IMR-90 (cell line): Measurements from ENCODE around the gene POTEC. TPM values are rescaled to one million over a fixed set of nuclear protein-coding genes. Genes with fewer than 3 reads are reported as not detected.
"Not testable (repeated sequence)": the region's sequence is repeated elsewhere in the genome, so short reads cannot be mapped to it uniquely, and the experiment has no call there.

Experiments used
- ATAC-seq: fragments of 200-7000 bp; cut with Tn5 transposase; 2 replicates; pipeline ENCODE4 v1.9.1; 2020; ENCODE audit warnings: low read depth, mild to moderate bottlenecking, moderate library complexity
- BruUV-seq: library from RNA; stranded (reverse); fragments of 400-500 nt; replicated peaks from 2 replicates; lab custom pipeline; 2021; lab: Mats Ljungman, UMichigan
- CTCF ChIA-PET: fragments of 300-600 bp; formaldehyde crosslinking; extraction: SDS; loops from one replicate; lab custom pipeline; 2021; ENCODE audit warnings: antibody characterized with exemption; lab: Yijun Ruan, JAX
- POLR2A ChIA-PET: fragments of 300-600 bp; sonication (Branson Sonifier 250); formaldehyde crosslinking; loops from one replicate; lab custom pipeline; 2022; ENCODE audit warnings: antibody characterized with exemption; ENCODE audit not compliant: unreplicated experiment; lab: Charles Lee
- DNase-seq: peaks from one replicate; pipeline ENCODE4 v3.0.0; 2013
- H2AFZ ChIP-seq: replicated peaks from 2 replicates; pipeline ENCODE3; 2013; ENCODE audit warnings: low read length, mild to moderate bottlenecking; ENCODE audit not compliant: poor library complexity
- H2AK5ac ChIP-seq: 2 replicates; pipeline ENCODE4 v1.6.1; 2013; ENCODE audit warnings: low read depth, low read length, inconsistent platforms
- H2AK9ac ChIP-seq: replicated peaks from 2 replicates; pipeline ENCODE3; 2013; ENCODE audit warnings: mild to moderate bottlenecking, low read depth, low read length, moderate library complexity; ENCODE audit not compliant: poor library complexity
- H2BK120ac ChIP-seq: 2 replicates; pipeline ENCODE4 v1.6.1; 2013; ENCODE audit warnings: low read depth, low read length, inconsistent platforms
- H2BK15ac ChIP-seq: 3 replicates; pipeline ENCODE4 v1.6.1; 2013; ENCODE audit warnings: low read depth, low read length, inconsistent platforms
- H2BK20ac ChIP-seq: 2 replicates; pipeline ENCODE4 v1.6.1; 2013; ENCODE audit warnings: low read depth, mild to moderate bottlenecking, inconsistent platforms, low read length, moderate library complexity
- H2BK5ac ChIP-seq: 2 replicates; pipeline ENCODE4 v1.6.1; 2013; ENCODE audit warnings: mild to moderate bottlenecking, low read depth, low read length, inconsistent platforms; ENCODE audit not compliant: poor library complexity, severe bottlenecking
- H3K14ac ChIP-seq: replicated peaks from 2 replicates; pipeline ENCODE4 v1.6.1; 2013; ENCODE audit warnings: low read depth, low read length, inconsistent platforms
- H3K18ac ChIP-seq: 2 replicates; pipeline ENCODE4 v1.6.1; 2013; ENCODE audit warnings: low read depth, low read length, control low read depth
- H3K23ac ChIP-seq: 2 replicates; pipeline ENCODE4 v1.6.1; 2013; ENCODE audit warnings: low read depth, low read length, inconsistent platforms
- H3K27ac ChIP-seq: 2 replicates; pipeline ENCODE4 v1.5.1; 2013; ENCODE audit warnings: mild to moderate bottlenecking, control low read depth, low read length; ENCODE audit not compliant: insufficient read depth
- H3K27me3 ChIP-seq: 2 replicates; pipeline ENCODE4 v1.6.1; 2013; ENCODE audit warnings: low read length; ENCODE audit not compliant: control insufficient read depth, insufficient read depth
- H3K36me3 ChIP-seq: 2 replicates; pipeline ENCODE4 v1.6.1; 2013; ENCODE audit warnings: low read length, mixed read lengths; ENCODE audit not compliant: control insufficient read depth, insufficient read depth
- H3K4ac ChIP-seq: 2 replicates; pipeline ENCODE4 v1.6.1; 2013; ENCODE audit warnings: low read depth, low read length, inconsistent platforms
- H3K4me1 ChIP-seq: 2 replicates; pipeline ENCODE4 v1.6.1; 2013; ENCODE audit warnings: low read length, mixed read lengths; ENCODE audit not compliant: control insufficient read depth, insufficient read depth
- H3K4me2 ChIP-seq: 2 replicates; pipeline ENCODE4 v1.6.1; 2013; ENCODE audit warnings: low read depth, mild to moderate bottlenecking, control low read depth, low read length, moderate library complexity
- H3K4me3 ChIP-seq: 2 replicates; pipeline ENCODE4 v1.5.1; 2013; ENCODE audit warnings: low read depth, mild to moderate bottlenecking, control low read depth, low read length, moderate library complexity; ENCODE audit not compliant: insufficient read depth
- H3K56ac ChIP-seq: 2 replicates; pipeline ENCODE4 v1.6.1; 2013; ENCODE audit warnings: low read length, inconsistent platforms; ENCODE audit not compliant: insufficient read depth; ENCODE audit errors: extremely low read depth
- H3K79me1 ChIP-seq, 2 experiments: 2 replicates each; pipeline ENCODE4 v1.6.1; 2013; ENCODE audit warnings: low read length in 2 of 2, inconsistent platforms in 1 of 2, low read depth in 1 of 2
- H3K9ac ChIP-seq: 2 replicates; pipeline ENCODE4 v1.6.1; 2013; ENCODE audit warnings: low read depth, low read length, control low read depth
- H3K9me1 ChIP-seq: 2 replicates; pipeline ENCODE4 v1.6.1; 2013; ENCODE audit warnings: low read length, inconsistent platforms; ENCODE audit not compliant: insufficient read depth
- H3K9me3 ChIP-seq: 2 replicates; pipeline ENCODE4 v1.6.1; 2013; ENCODE audit warnings: low read length; ENCODE audit not compliant: control insufficient read depth, insufficient read depth
- H4K20me1 ChIP-seq: 2 replicates; pipeline ENCODE4 v1.6.1; 2013; ENCODE audit warnings: low read length, inconsistent platforms; ENCODE audit not compliant: insufficient read depth
- H4K5ac ChIP-seq: 2 replicates; pipeline ENCODE4 v1.6.1; 2013; ENCODE audit warnings: mild to moderate bottlenecking, low read depth, low read length, control low read depth
- H4K8ac ChIP-seq, 2 experiments: 2 replicates each; pipeline ENCODE4 v1.6.1; 2013; ENCODE audit warnings: low read depth in 2 of 2, low read length in 2 of 2, control low read depth in 1 of 2, inconsistent platforms in 1 of 2
- H4K91ac ChIP-seq: 2 replicates; pipeline ENCODE4 v1.6.1; 2013; ENCODE audit warnings: low read depth, low read length, inconsistent platforms; ENCODE audit not compliant: insufficient read depth
- WGBS, 2 experiments: methylation state at CpG; one replicate each; pipeline versions ENCODE4 v1.1.5 to v1.1.7; 2013; ENCODE audit warnings: missing lambda C conversion rate in 2 of 2; ENCODE audit not compliant: insufficient read length in 1 of 2; ENCODE audit errors: extremely low coverage in 2 of 2; 5-methylcytosine and 5-hydroxymethylcytosine counted together
- dilution Hi-C: fragments of 300-500 bp; cut with HindIII; formaldehyde crosslinking; loops from one replicate; pipeline ENCODE4 v1.14.3; 2018; ENCODE audit warnings: low sequenced_read_pairs; ENCODE audit not compliant: unreplicated experiment
- in situ Hi-C: fragments of 300-500 bp; cut with MboI; formaldehyde crosslinking; loops from 3 replicates; pipeline ENCODE4 v1.14.3; 2019; ENCODE audit warnings: low sequenced_read_pairs, inconsistent platforms, mixed read lengths
- intact Hi-C: fragments of 100-400 bp; cut with micrococcal nuclease; formaldehyde crosslinking; loops from 2 replicates; pipeline ENCODE4 v1.10.0; 2022
- polyA plus RNA-seq, 3 experiments: library from polyadenylated mRNA; depleted of rRNA; stranded (reverse); fragments of >200 nt; gene quantifications; 2 replicates each; pipeline ENCODE4 v1.2.3, GENCODE V29; 2012; ENCODE audit warnings: low replicate concordance in 1 of 3
- total RNA-seq: library from RNA; depleted of rRNA; stranded (reverse); fragments of >200 nt; gene quantifications from 2 replicates; pipeline ENCODE4 v1.2.3, GENCODE V29; 2012

Gene POTEC
- total and polyA plus RNA-seq, 2 of the 4 experiments (the other 2 are of a cell fraction), result not detected

GRCh38 chr18:14473250-14474006 lies 70.0 kb downstream of the POTEC start:
- H3K4ac ChIP-seq, H3K9me1 ChIP-seq, H3K56ac ChIP-seq, H3K4me3 ChIP-seq, ATAC-seq, H3K27me3 ChIP-seq, H4K91ac ChIP-seq, in situ Hi-C loops, dilution Hi-C loops, H3K9ac ChIP-seq, H3K79me1 ChIP-seq, H3K36me3 ChIP-seq, H3K27ac ChIP-seq, H4K20me1 ChIP-seq, H2BK20ac ChIP-seq, BruUV-seq, H2BK5ac ChIP-seq, H3K18ac ChIP-seq, H4K5ac ChIP-seq, H2AK5ac ChIP-seq, DNase-seq, POLR2A ChIA-PET, H3K14ac ChIP-seq, H2BK120ac ChIP-seq, H3K9me3 ChIP-seq, H3K4me1 ChIP-seq, H2AFZ ChIP-seq, intact Hi-C loops, H3K23ac ChIP-seq, CTCF ChIA-PET, H3K4me2 ChIP-seq, H4K8ac ChIP-seq, H2AK9ac ChIP-seq, H2BK15ac ChIP-seq: not testable (repeated sequence)
- WGBS, 2 experiments, result 80% methylated on average over 1 of the region's 23 CpGs; no CpG with 5 or more reads in 1 of the 2 experiments

- H3K27me3 ChIP-seq, intact Hi-C loops, H3K23ac ChIP-seq, H3K9ac ChIP-seq, H3K9me1 ChIP-seq, BruUV-seq, H3K27ac ChIP-seq, CTCF ChIA-PET, H3K18ac ChIP-seq, H2AK5ac ChIP-seq, H3K4me3 ChIP-seq, H2AK9ac ChIP-seq, H4K91ac ChIP-seq, H4K8ac ChIP-seq, H3K56ac ChIP-seq, H3K9me3 ChIP-seq, H2BK120ac ChIP-seq, DNase-seq, H3K14ac ChIP-seq, H2AFZ ChIP-seq, ATAC-seq, H2BK5ac ChIP-seq, dilution Hi-C loops, in situ Hi-C loops, H2BK20ac ChIP-seq, H3K79me1 ChIP-seq, H3K4me1 ChIP-seq, H4K20me1 ChIP-seq, H3K4me2 ChIP-seq, H2BK15ac ChIP-seq, POLR2A ChIA-PET, H3K36me3 ChIP-seq, H3K4ac ChIP-seq, H4K5ac ChIP-seq: not testable (repeated sequence)
- no CpG with 5 or more reads among the region's 3 CpGs for WGBS, 2 experiments
Measured at GRCh38 chr18:14471286-14471685, 72.1 kb downstream of the POTEC start.
